ENCODE measurements around the gene PSMD10.

DNA sequence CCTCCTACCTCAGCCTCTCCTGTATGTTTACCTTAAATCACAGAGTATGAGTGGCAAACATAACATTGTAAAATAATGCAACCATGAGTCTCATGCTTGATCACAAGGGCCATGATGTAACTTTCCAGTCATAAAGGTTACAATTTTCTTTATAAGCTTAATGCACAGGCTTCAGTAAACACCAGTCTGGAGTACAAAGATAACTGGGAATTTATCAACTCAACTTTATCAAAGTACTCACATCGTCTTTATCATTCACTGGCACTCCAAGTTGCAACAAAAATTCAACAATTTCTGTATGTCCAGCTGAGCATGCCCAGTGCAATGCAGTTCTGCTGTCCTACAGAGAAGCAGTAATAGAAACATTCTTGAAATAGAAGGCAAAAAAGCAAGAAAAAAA lies 2.8 kb downstream of the PSMD10 start:
- TF ChIP-seq POLR2A (IDR thresholded peaks at IDR 0.05; ENCODE audit: low read length) (no peak), CTCF (IDR thresholded peaks at IDR 0.05) (no peak), RAD21 (conservative IDR thresholded peaks at IDR 0.05 in 1 of 2, IDR thresholded peaks at IDR 0.05 in 1 of 2) (no peak), HDAC2 (IDR thresholded peaks at IDR 0.05) (no peak), BHLHE40 (IDR thresholded peaks at IDR 0.05; ENCODE audit: low read depth, low read length) (no peak), MYC (IDR thresholded peaks at IDR 0.05; ENCODE audit: borderline replicate concordance, low read length) (no peak), CEBPB (IDR thresholded peaks at IDR 0.05) (no peak), EP300 (IDR thresholded peaks at IDR 0.05) (no peak), POLR2AphosphoS2 (conservative IDR thresholded peaks at IDR 0.05; ENCODE audit: low read length) (no peak)
- TF ChIP-seq, protein P1, sequence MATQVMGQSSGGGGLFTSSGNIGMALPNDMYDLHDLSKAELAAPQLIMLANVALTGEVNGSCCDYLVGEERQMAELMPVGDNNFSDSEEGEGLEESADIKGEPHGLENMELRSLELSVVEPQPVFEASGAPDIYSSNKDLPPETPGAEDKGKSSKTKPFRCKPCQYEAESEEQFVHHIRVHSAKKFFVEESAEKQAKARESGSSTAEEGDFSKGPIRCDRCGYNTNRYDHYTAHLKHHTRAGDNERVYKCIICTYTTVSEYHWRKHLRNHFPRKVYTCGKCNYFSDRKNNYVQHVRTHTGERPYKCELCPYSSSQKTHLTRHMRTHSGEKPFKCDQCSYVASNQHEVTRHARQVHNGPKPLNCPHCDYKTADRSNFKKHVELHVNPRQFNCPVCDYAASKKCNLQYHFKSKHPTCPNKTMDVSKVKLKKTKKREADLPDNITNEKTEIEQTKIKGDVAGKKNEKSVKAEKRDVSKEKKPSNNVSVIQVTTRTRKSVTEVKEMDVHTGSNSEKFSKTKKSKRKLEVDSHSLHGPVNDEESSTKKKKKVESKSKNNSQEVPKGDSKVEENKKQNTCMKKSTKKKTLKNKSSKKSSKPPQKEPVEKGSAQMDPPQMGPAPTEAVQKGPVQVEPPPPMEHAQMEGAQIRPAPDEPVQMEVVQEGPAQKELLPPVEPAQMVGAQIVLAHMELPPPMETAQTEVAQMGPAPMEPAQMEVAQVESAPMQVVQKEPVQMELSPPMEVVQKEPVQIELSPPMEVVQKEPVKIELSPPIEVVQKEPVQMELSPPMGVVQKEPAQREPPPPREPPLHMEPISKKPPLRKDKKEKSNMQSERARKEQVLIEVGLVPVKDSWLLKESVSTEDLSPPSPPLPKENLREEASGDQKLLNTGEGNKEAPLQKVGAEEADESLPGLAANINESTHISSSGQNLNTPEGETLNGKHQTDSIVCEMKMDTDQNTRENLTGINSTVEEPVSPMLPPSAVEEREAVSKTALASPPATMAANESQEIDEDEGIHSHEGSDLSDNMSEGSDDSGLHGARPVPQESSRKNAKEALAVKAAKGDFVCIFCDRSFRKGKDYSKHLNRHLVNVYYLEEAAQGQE (IDR thresholded peaks at IDR 0.05), result no peak

Data from A549 (cell line).